Frontal cortex (tissue), 4 donors: ENCODE data around the gene STK26. TPM values are rescaled to one million over a fixed set of nuclear protein-coding genes. Genes with fewer than 3 reads are reported as not detected.
"Not testable (repeated sequence)": the region's sequence is repeated elsewhere in the genome, so short reads cannot be mapped to it uniquely, and the experiment has no call there.

Experiments used
- DNase-seq, 2 donors: peaks; one replicate each; pipeline ENCODE4 v3.0.0; 2012; ENCODE audit warnings: low spot score in 2 of 2
- FAIRE-seq: peaks from 2 replicates; lab custom pipeline; 2012; peaks lifted over from hg19 to GRCh38; lab: Jason Lieb, UNC
- total RNA-seq: library from RNA; depleted of rRNA; stranded (reverse); fragments of >200 nt; gene quantifications from one replicate; pipeline ENCODE4 v1.2.3, GENCODE V29; 2014
- donor health status: control.
- donor health status: control.
- donor health status: control.

STK26 gene
- total RNA-seq, 1 donor from 2014 or later: 0.82 TPM

DNA sequence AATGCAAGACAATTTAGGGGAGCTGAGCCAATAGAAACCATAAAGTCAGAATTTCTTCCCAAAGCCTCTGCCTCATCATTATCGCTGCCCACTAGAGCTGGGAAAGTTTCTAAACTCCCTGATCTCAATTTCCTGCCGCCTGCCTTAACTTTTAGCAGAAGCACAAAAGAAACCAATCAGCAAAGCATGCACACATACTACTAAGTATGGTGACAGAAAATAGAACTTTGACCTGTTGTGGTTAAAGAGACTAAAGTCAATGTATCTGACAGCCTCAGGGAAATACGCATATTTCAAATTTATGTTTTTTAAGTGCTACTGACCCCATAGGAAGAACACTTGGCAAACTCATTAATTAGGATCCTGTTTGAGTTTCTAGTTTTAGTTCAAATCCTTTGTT, 10.1 kb downstream of the STK26 start:
- no peak for DNase-seq
- FAIRE-seq: no peak

DNA sequence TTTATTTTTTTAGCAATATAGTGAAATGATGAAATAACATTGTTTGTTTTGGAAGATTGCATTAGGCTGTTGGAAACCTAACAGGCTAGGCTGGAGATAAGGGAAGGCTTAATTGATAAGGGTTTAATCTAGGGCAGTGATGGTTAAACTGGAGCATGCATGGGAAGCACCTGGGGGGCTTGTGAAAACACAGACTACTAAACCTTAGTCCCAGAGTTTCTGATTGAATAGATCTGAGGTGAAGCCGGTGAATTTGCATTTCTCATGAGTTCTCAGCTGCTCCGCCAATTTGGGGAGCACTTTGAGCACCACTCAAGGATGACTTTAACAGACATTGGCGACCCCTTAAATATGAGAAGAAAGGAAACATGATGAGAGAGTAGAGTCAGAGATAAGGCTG, 11.5 kb downstream of the STK26 start:
- DNase-seq (no peak), FAIRE-seq (no peak)

DNA sequence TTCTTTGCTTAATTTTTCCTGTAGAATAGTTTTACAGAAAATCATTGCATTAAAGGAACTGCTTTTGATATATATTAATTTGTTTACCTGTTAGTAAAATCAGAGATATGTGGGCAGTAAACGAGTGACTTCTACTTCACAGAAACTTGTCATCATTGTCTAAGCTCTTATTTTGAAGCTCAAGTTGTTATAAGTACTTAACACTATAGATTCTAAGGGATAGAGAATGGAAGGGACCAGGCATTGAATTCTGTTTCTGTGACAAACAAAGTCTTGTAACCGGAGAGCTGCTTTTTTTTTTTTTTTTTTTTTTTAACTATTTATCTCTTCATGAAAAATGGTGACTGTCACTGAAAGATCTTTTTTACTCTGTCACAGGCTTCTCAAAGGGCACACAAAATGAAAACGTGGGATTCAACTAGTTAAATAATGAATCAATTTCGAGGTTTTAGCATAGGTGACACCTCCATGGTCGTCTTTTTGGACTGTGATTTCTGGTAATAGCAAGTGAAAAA, 14.4 kb downstream of the STK26 start:
- FAIRE-seq (no peak), DNase-seq (no peak)

DNA sequence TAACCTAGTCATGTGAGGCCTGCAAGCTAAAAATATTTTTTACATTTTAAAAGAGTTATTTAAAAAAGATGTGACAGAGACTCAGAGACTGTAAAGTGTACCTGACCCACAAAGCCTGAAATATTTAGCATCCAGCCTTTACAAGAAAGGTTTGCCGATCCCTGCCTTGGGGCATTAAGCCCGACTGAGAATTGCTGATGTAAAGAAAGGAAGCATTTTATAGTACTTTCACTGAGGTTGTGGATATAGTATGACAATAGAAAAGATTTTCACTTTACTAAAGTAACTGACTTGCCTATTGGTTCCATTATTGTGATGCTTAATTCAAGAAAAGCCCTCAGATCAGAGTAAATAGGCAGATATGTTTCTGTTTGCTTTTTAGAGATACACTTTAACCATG, 17.0 kb downstream of the STK26 start:
- FAIRE-seq (no peak), DNase-seq (no peak)

DNA sequence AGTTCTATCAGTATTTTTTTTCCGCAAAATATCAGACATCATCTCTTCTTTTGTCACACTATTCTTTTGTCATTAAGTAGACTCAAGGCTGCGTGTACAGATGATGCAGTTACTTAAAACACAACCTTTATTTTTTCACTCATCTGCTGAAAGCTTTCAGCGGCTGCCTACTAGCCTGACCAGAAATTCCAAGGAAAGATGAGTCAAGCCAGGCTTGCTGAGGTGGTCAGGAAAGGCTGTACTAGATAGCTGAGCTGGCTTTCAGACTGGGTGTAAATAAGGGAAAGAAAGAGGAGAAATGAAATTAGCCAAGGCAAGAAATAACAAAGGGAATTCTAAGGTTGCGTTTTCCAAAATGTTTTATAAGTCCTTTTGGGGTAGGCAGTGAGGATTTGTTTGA, 17.9 kb downstream of the STK26 start:
- FAIRE-seq (no peak), DNase-seq (no peak)

DNA sequence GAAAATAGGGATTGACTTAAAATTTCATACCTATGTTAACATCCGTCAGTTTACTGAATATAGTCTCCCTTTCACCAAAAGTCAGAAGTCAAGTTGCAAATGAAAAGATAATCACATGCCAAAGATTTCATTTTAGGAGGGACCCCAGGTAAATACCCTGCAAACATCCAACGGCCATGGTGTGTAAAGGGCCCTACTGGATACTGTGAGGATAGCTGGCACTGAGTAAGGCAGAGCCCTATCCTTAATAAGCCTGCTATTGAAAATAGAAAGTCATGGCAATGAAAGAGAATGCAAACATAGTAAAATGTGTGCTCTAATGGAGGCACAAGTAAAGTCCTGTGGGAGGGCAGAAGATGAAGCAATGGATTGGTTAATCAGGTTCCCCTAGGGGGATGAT, 20.9 kb downstream of the STK26 start:
- no peak for FAIRE-seq
- DNase-seq: no peak

DNA sequence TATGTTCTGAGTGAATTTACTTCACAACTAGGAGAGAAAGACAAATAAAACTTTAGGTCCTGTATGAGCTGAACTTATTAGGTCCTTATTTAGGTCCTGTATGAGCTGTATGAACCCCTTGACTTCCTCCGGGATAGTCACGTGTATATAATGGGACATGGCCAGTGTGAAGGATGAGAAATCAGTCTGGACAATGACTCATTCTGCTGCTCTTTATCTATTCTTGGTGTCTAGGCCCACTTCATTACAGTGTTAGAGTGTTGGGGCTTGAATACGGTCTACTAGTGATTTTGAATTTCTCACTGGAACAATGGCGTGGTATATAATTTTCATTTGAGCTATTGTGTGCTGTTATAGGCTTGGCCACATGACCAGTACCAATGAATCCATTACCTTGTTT, 21.9 kb downstream of the STK26 start:
- DNase-seq (no peak), FAIRE-seq (no peak)

DNA sequence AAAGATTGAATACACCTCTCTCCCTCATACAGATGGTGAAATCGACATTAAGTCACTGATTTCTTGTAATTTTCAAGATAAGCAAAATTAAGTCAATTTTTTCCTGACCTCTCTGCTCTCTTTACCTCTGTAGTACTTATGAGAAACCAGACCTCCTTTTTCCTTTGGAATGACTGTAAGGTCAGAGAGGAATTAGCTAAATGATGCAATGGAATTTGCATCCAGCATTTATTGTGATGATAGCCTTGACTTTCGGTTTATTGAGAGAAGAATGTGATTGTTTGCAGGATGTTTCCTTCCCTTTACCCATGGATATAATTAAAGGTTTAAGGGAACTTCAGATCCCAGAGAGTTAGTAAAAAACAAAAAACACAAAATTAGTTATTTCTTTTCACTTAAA, 22.4 kb downstream of the STK26 start:
- DNase-seq (no peak), FAIRE-seq (no peak)

DNA sequence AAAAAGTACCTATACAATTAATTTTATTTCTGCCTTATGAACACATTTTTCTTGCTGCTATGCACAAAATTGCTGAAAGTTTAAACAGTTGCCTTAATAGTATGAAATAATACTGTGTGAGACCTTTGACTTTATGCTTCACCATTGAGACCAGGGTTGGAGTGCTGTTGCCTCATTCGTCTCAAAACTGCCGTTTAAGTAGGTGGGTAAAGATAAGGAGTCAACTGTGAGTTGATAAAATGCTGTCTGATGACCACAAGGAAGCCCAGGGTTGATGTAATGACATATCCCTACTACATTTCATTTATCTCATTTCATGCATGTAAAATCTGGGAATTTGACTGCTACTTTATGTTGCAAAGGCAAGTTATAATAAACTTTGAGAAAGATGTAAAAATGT, 23.4 kb downstream of the STK26 start:
- FAIRE-seq: no peak
- no peak for DNase-seq

DNA sequence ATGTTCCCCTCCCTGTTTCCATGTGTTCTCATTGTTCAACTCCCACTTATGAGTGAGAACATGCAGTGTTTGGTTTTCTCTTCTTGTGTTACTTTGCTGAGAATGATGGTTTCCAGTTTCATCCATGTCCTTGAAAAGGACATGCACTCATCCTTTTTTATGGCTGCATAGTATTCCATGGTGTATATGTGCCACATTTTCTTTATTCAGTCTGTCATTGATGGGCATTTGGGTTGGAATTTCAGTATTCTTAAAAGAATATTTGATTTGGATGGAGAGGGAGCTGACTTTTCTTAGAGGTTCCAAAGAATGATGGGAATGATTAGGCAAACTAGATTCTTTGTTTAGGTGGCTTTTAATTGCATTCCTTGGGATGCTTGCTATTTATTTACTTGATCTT, 28.7 kb downstream of the STK26 start:
- DNase-seq, FAIRE-seq: not testable (repeated sequence)

DNA sequence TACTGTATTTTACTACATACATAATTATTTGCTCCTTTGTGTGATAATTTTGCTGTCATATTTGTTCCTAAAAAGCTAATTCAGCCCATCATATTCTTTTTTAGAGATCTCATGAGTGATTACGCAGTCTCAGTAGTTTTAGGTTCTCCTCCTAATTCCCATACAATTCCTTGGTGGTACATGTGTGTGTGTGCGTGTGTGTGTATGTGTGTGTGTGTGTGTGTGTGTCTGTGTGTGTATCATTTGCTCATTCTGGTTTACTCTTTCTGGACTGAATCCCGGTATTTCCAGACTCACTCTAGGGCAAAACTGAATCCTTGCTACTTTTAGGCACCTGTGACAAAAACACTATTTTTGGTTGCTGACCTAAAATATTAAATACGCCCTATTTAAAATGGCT, 34.9 kb downstream of the STK26 start:
- DNase-seq (no peak), FAIRE-seq (no peak)

DNA sequence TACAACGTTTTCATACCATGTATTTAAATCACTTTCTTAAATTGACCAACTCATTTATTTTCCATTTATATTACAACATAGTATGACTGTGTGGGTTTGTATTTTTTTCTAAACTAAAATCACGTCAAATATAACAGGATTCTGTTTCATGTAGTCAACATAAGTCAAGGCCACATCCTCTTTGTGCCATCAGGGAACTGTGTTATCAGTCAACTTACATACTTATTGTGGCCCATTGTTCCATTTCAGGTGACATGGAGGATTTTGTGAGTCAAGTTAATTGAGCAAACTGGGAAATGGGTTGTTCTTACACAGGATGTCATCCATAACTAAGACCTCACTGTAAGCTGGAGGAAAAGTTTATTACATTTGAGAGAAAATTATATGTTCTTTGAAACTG, 35.9 kb downstream of the STK26 start:
- no peak for DNase-seq
- no peak for FAIRE-seq

DNA sequence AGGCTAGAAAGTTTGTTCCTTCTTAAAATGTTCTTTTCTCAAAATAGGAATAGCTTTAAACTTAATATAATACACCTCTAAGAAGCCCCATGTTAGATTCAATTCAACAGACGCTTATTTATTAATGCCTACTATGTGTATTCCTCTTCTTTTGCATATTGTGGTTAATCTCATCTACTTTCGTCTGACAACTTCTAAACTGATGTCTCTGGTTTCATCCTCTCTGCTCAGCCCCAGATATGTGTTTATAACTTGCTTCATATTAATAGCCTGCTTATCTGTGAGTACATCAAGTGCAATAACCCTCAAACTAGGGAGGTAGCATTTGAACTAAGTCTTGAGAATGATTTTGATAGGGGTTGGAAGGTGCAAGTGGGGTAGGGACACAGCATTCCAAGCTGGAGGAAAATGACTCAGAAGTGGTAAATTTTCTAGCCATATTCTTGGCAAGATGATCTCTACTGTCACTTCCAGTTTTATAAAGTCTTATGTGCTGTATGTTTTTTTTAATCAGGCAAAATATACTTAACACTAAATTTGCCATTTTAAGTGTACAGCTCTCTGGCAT, 37.0 kb downstream of the STK26 start:
- FAIRE-seq: no peak
- DNase-seq: no peak

DNA sequence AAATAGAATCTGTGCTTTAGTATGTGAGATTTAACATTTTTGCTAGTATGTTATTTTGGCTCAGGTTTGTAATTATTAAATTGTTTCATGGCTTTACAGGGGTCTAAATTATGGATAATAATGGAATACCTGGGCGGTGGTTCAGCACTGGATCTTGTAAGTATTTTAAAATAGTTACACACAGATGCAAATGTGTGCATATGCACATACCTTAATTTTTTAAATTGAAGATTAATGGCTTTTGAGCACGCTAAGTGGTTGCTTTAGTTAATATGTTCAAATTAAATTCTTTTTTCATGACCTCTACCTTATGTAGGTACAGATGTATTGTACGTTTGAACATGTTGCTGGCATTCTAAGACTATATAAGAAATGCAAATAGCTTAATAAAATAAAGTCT, 40.2 kb downstream of the STK26 start:
- no peak for DNase-seq
- FAIRE-seq: no peak

DNA sequence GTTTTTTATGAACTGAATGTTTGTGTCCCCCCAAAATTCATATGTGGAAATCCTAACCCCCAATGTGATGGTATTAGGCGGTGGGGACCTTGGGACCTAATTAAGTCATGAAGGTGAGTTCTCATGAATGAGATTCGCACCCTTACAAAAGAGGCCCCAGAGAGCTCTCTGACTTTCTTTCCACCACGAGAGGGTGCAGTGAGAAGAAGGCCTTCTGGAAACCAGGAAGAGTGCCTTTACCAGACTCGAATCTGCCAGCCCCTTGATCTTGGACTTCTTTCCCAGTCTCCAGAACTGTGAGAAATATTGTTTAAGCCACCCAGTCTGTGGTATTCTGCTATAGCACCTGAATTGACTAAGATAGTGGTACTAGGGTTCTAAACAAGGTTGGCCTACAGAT, 40.8 kb downstream of the STK26 start:
- DNase-seq: no peak
- FAIRE-seq: no peak

DNA sequence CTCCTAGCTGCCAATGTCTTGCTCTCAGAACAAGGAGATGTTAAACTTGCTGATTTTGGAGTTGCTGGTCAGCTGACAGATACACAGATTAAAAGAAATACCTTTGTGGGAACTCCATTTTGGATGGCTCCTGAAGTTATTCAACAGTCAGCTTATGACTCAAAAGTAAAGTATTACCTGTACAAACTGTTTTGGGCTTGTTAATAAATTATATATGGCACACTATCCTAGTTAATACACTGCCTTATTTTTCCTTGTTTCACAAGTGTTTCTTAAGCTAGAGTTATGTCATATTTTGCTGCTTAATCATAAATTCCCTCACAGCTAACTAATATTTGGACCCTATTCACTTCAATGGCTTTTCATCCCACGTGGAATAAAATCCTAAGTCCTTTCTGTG, 45.3 kb downstream of the STK26 start:
- DNase-seq: no peak
- no peak for FAIRE-seq

DNA sequence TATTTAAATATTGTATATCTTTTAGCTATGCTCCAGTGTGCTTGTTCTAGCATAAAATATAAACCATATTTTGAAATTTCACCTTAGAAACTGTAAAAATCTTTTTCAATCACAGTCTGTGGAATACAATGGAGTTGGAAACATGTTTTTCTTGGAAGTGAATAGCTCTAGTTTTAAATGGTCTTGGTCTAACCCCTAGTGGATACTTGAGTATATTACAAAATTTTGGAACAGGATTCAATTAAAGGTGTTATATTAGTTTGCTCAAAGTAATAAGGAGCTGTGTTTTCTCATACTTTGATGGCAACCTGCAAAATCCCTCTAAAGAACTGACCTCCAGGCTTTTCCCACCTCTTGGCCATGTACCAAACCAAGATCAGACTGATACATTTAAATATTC, 48.2 kb downstream of the STK26 start:
- FAIRE-seq (peak; percentile 44), DNase-seq (no peak)

DNA sequence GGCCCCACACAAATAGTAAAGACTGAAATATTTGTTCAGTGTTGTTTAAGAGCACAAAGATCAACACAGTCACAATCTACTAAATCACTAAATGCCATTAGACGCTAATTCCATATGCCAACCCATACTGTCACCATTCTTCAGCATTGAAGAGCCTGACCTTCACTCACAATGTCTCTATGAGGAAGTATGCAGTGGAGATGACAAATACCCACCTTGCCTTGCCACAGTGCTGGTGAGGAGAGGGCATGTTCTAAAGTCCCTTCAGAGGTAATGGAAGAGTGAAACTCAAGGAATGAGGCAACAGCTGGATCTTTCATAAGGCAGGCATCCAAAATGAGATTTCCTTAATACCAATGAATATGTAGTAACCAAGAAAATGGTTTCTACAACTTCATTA, 54.3 kb downstream of the STK26 start:
- FAIRE-seq: no peak

DNA sequence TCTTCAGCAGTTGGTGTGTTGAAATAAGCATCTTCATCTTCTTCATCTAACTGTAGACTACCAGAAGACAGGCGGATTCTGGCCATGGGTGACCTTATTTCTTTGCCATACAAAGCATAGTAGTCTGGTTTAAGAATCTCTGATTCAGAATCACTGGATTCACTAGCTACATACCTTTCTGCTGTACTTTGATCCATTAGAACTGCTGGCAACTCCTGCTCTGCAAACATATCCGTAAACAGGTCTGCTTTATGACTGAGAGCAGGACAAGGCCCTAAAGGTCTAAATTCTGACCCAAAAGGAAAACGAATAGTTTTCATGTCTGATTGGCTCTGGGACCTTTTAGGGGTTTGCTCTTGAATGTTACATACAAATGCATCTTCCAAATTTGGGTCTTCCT, 54.8 kb downstream of the STK26 start:
- DNase-seq: no peak
- FAIRE-seq: no peak

More for the DNA sequence above, 54.3 kb downstream of the STK26 start:
- DNase-seq: no peak

DNA sequence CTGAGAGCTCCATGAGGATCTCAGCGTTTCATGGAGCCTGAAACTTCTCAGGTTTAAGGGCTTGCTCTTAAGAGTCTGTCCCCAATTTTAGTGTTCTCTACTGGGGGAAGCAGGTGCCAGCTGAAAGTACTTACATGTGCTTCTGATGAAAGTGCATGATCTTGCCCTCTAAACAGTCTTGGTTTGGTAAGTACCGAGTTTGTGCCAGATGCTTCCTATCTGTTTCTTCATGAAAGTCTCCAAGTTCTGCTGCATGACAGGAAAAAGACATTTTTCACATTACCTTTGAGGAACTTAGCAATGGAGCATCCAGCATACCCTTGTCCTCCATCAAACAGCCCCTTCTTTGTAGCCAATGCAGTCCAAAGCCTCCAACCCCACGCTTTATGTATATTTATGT, 62.7 kb downstream of the STK26 start:
- DNase-seq: no peak
- no peak for FAIRE-seq

DNA sequence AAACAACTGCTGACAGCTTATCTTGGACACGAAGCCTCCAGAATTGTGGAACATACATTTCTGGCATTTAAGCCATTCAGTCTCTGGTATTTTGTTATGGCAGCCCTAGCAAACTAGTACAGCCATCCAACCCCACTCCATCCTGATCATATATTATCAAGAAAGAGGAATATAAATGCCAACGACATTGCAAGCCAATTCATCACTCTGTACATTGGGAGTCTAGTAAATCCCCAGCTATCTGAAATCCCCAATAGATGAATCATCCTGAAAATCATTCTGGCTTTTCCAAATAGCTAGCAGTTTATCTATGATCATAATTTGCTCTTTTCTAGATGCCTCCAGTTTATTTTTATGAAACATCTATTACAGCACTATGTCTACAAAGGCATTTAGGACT, 63.6 kb downstream of the STK26 start:
- FAIRE-seq (no peak), DNase-seq (no peak)

DNA sequence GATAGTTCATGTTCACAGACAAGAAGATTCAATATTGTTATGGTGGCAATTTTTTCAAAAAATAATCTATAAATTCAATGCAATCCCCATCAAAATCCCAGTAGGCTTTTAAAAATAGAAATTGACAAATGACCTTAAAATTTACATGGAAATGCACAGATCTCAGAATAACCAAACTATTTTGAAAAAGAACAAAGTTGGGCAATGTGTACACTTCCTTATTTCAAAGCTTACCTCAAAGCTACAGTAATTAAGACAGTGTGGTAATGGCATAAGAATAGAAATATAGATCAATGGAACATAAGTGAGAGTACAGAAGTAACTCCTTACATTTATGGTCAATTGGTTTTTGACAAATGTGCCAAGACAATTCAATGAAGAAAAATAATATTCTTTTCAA, 65.8 kb downstream of the STK26 start:
- FAIRE-seq: no peak

More for the DNA sequence above, 65.8 kb downstream of the STK26 start:
- no peak for DNase-seq
